Stimulated activated naive CD8-positive, alpha-beta T cell treated with anti-CD3 and anti-CD28 coated beads, Interleukin-15, amount 100 ng/mL, for 72 hours (primary cell): Measurements from ENCODE around the gene PIBF1.
"Not testable (repeated sequence)": the region's sequence is repeated elsewhere in the genome, so short reads cannot be mapped to it uniquely, and the experiment has no call there.

Experiments
- ATAC-seq: fragments of 150-1000 bp; cut with Tn5 transposase; 2 replicates; pipeline ENCODE4 v1.10.0; 2021; ENCODE audit warnings: mild to moderate bottlenecking, moderate library complexity
- DNase-seq, 2 donors: peaks; one replicate each; pipeline ENCODE4 v3.0.0; 2021 to 2022
- H3K27ac Mint-ChIP-seq, 2 donors: one replicate each; pipeline ENCODE4 v1.8.0; 2022; ENCODE audit warnings: mild to moderate bottlenecking in 2 of 2, mixed read lengths in 2 of 2, moderate library complexity in 2 of 2
- H3K27me3 Mint-ChIP-seq: one replicate; pipeline ENCODE4 v1.8.0; 2022; ENCODE audit warnings: mixed read lengths
- H3K4me1 Mint-ChIP-seq: one replicate; pipeline ENCODE4 v1.8.0; 2022; ENCODE audit warnings: mild to moderate bottlenecking, mixed read lengths
- H3K4me3 Mint-ChIP-seq, 2 donors: one replicate each; pipeline ENCODE4 v1.8.0; 2022; ENCODE audit warnings: mild to moderate bottlenecking in 2 of 2, mixed read lengths in 2 of 2, moderate library complexity in 1 of 2
- H3K9me3 Mint-ChIP-seq, 2 donors: one replicate each; pipeline ENCODE4 v1.8.0; 2022; ENCODE audit warnings: mixed read lengths in 2 of 2

Gene PIBF1

DNA sequence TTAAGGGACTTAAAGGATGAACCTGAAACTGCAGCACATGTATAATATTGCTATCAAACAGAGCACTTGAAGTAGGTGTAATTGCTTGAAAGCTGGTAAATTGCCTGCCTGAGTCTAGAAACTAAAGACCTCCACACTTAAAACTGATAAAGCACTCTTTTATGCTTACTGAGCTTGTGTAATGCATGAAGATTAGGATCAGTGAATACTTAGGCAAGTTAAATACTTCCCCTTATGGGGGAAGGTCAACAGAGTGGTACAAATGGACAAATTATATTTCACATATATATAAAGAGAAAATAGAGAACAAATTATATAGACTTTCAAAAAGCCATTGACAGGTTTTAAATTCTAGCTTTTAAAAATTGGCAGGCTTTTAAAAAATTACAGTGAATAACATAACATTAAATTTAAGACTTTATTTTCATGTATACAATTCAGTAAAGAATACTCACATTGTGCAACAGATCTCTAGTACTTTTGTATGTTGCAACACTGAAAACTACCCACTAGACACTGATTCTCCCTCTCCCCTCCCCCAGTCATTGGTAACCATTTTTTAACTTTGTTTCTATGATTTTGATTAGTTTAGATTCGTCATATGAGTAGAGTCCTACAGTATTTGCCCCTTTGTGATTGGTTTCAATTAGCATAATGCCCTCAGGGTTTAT lies 23.9 kb downstream of the PIBF1 start:
- H3K27ac Mint-ChIP-seq: no peak overlapping the region
- H3K27me3 Mint-ChIP-seq: no peaks in the 10 kb centered on the region
- no peak overlapping the region for H3K4me3 Mint-ChIP-seq
- ATAC-seq (no peak), DNase-seq (no peak)
- no peaks in the 10 kb centered on the region for H3K9me3 Mint-ChIP-seq
- H3K4me1 Mint-ChIP-seq: no peaks in the 10 kb centered on the region

DNA sequence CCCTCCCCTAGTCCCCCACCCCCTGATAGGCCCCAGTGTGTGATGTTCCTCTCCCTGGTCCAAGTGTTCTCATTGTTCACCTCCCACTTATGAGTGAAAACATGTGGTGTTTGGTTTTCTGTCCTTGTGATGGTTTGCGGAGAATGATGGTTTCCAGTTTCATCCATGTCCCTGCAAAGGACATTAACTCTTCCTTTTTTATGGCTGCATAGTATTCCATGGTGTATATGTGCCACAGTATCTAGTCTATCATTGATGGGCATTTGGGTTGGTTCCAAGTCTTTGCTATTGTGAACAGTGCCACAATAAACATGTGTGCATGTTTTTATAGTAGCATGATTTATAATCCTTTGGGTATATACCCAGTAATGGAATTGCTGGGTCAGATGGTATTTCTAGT lies 24.6 kb downstream of the PIBF1 start:
- not testable (repeated sequence) for DNase-seq, H3K4me3 Mint-ChIP-seq

DNA sequence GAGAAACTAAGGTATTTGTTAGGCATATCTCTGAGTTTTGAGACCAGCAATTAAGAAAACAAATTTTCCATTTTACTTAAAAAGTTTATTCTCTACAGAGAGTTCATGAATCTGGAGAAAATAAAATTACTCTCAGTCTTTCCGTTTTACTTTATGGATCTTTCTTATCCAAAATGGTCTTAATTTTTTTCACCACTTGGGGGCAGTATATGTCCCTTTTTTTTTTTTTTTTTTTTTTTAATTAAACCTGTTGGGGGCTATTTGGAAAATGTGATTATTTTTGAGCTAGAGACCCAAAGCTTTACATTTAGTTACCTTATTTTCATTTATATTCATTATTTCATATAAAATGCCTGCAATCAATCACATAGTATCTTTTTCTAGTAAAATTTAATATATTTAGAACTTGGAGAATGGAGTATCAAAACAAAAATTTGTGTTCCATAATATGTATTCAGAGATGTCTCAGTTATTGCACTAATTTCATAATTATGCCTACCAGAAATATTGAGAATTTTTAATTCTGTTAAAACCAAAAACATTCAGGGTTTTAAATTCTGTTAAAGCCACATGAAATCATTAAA lies 27.1 kb downstream of the PIBF1 start:
- no peak overlapping the region for H3K4me3 Mint-ChIP-seq
- H3K27ac Mint-ChIP-seq: no peak overlapping the region
- ATAC-seq (no peak), DNase-seq (no peak)
- H3K4me1 Mint-ChIP-seq: no peaks in the 10 kb centered on the region
- no peaks in the 10 kb centered on the region for H3K9me3 Mint-ChIP-seq
- no peaks in the 10 kb centered on the region for H3K27me3 Mint-ChIP-seq

More for the DNA sequence above, 24.6 kb downstream of the PIBF1 start:
- H3K9me3 Mint-ChIP-seq, H3K4me1 Mint-ChIP-seq, H3K27ac Mint-ChIP-seq, H3K27me3 Mint-ChIP-seq, ATAC-seq: not testable (repeated sequence)

- no peaks in the 10 kb centered on the region for H3K4me1 Mint-ChIP-seq
- ATAC-seq (no peak), DNase-seq (no peak)
- H3K9me3 Mint-ChIP-seq: no peaks in the 10 kb centered on the region
- H3K27ac Mint-ChIP-seq: no peak overlapping the region
- no peak overlapping the region for H3K4me3 Mint-ChIP-seq
- no peaks in the 10 kb centered on the region for H3K27me3 Mint-ChIP-seq
Measured at GRCh38 chr13:72820156-72820897, 38.4 kb downstream of the PIBF1 start.

DNA sequence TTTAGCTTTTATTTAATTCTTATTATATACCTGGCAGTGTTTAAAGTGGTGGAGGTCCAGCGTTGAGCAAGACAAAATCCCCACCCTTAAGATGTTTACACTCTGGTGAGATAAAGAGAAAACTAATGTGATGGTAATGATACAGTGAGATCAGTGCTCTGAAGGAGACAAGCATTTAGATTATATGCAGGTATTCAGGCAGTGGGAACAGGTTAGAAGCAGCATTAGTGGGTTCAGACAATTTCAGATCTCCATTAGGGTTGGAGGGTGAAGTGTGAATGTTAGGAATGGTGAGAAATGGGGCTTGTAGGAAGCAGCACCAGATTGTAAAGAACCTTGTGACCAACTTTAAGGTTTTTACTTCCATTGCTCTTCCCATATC lies 39.0 kb downstream of the PIBF1 start:
- no peaks in the 10 kb centered on the region for H3K9me3 Mint-ChIP-seq
- peak overlapping the region in 1 of 2 donors; percentile 50 for H3K27ac Mint-ChIP-seq
- no peaks in the 10 kb centered on the region for H3K4me1 Mint-ChIP-seq
- DNase-seq: no peak
- H3K27me3 Mint-ChIP-seq: no peaks in the 10 kb centered on the region
- ATAC-seq: no peak
- no peak overlapping the region for H3K4me3 Mint-ChIP-seq

DNA sequence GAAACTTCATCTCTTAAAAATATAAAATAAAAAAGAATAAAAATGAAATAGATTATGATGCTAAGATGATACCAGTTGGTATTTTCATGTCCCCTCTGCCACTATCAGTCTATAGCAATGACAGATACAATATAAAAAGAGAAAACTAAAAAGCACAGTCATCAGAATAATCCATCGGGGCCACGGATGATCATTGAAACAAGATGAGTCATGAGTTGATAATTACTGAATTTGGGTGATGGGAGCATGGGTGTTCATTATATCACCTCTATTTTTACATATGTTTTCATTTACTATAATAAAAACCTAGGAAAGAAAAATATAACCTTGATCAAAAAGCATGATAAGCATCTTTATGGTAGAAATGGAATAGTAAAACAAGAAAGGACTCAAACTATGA lies 41.1 kb downstream of the PIBF1 start:
- no peak overlapping the region for H3K4me3 Mint-ChIP-seq
- ATAC-seq: no peak
- no peaks in the 10 kb centered on the region for H3K9me3 Mint-ChIP-seq
- H3K27me3 Mint-ChIP-seq: no peaks in the 10 kb centered on the region
- H3K4me1 Mint-ChIP-seq: no peaks in the 10 kb centered on the region
- H3K27ac Mint-ChIP-seq: no peak overlapping the region
- no peak for DNase-seq

GRCh38 chr13:72823724-72824123 lies 41.8 kb downstream of the PIBF1 start:
- DNase-seq: no peak
- no peaks in the 10 kb centered on the region for H3K27me3 Mint-ChIP-seq
- no peak overlapping the region for H3K4me3 Mint-ChIP-seq
- ATAC-seq: no peak
- no peak overlapping the region for H3K27ac Mint-ChIP-seq
- no peaks in the 10 kb centered on the region for H3K9me3 Mint-ChIP-seq
- H3K4me1 Mint-ChIP-seq: peaks cover 4% of the 10 kb centered on the region

GRCh38 chr13:72834601-72835000 lies 52.7 kb downstream of the PIBF1 start:
- Mint-ChIP-seq H3K27me3 (no peaks in the 10 kb centered on the region), H3K9me3 (peaks cover 0 to 3% of the 10 kb centered on the region in 2 donors), H3K27ac (no peak overlapping the region), H3K4me3 (no peak overlapping the region), H3K4me1 (peaks cover 20% of the 10 kb centered on the region)
- no peak for DNase-seq
- no peak for ATAC-seq

DNA sequence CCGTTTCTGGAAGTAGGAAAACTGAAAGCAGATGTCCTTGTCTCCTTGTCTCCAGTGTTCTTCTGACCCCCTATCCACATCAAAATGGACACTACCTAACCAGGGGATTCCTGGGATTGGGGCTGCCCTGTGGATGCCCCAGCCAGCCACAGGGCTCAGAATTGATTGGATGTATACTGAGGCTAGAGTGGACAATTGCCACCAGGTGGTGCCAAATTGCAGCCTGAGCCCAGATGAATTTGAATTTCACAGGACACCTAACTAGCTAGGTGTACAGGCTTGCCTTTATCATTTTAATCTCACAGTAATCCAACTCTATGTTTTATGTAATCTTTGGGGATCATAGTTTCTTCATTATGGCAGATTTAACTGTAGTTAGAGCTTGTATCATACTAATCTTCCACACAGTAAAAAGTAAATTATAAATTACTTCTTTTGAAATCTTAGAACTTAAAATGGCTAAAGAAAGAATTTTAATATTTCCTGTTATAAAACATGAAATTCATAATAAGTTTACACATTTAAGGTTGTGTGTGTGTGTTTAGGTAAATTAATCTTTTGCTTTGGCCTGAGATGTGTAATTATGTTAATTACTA lies 58.0 kb downstream of the PIBF1 start:
- peak; percentile 15 to 34 for DNase-seq
- no peaks in the 10 kb centered on the region for H3K4me1 Mint-ChIP-seq

DNA sequence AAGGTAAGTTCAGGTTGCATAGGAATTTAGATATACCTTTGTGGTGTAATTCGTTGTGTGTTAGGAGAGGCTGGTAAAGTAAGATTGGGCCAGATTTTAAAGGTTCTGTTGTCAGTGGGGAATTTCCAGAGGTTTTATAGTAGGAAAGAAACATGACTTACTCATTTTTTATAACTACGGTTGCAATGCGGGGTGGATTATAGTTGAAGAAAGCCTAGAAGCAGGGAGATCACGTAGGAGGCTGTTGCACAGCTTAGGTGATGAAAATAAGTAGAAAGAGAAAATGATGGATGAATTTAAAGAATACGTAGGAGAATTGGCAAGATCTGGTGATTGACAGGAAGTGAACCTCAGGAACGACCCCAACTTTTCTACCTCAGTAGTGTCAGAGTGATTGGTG lies 61.1 kb downstream of the PIBF1 start:
- no peak for DNase-seq
- no peaks in the 10 kb centered on the region for H3K4me1 Mint-ChIP-seq
- no peaks in the 10 kb centered on the region for H3K27me3 Mint-ChIP-seq
- no peak overlapping the region for H3K27ac Mint-ChIP-seq
- no peak for ATAC-seq
- H3K9me3 Mint-ChIP-seq: no peaks in the 10 kb centered on the region
- no peak overlapping the region for H3K4me3 Mint-ChIP-seq

More for the DNA sequence above, 58.0 kb downstream of the PIBF1 start:
- peak; percentile 87 for ATAC-seq
- Mint-ChIP-seq H3K27me3 (no peaks in the 10 kb centered on the region), H3K4me3 (no peak overlapping the region), H3K9me3 (no peaks in the 10 kb centered on the region), H3K27ac (no peak overlapping the region)

DNA sequence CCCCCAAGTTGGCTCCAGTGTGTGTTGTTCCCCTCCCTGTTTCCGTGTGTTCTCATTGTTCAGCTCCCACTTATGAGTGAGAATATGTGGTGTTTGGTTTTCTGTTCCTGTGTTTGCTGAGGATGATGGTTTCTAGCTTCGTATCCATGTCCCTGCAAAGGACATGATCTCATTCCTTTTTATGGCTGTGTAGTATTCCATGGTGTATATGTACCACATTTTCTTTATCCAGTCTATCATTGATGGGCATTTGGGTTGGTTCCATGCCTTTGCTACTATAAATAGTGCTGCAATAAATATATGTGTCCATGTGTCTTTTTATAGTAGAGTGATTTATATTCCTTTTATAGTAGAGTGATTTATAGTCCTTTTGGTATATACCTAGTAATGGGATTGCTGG lies 63.2 kb downstream of the PIBF1 start:
- H3K4me1 Mint-ChIP-seq, H3K27ac Mint-ChIP-seq, DNase-seq, ATAC-seq, H3K27me3 Mint-ChIP-seq, H3K4me3 Mint-ChIP-seq, H3K9me3 Mint-ChIP-seq: not testable (repeated sequence)

- DNase-seq (no peak), ATAC-seq (no peak)
- Mint-ChIP-seq H3K27me3 (no peaks in the 10 kb centered on the region), H3K4me3 (no peak overlapping the region), H3K4me1 (no peaks in the 10 kb centered on the region), H3K9me3 (no peaks in the 10 kb centered on the region), H3K27ac (no peak overlapping the region)
Measured at GRCh38 chr13:72849571-72849970, 67.6 kb downstream of the PIBF1 start.

DNA sequence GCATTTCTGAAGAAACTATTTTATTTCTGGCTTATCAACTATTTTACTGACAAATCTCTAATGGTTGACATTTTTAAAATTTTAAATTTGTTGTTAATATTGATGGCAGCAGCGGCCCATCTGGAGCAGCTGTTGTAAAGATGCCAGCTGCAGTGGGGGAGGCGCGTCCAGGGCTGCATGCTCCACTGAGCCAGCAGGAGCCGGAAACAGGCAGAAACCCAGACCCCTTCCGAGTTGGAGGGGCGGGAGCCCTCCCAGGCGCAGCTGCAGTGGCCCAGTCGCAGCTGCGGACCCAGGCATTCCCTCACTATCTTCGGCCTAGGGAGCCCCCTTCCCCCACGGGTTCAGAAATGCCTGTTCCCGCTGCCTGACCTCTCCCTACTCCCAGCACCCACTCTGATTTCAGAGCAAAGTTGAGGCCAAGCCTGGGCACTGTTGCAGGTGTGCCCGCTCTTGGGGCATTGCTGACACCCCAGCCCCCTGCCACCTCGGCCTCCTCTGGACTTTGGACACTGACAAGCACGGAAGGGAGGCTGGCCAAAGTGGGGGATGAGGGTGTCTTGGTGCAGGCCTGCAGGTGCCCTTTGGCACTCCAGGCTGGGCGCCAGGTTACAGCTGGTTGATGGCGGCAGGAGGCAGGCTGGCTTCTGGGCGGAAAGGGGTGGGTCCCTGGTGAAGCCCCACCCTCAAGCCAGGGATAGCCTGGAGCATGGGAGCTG lies 69.2 kb downstream of the PIBF1 start:
- DNase-seq (no peak), ATAC-seq (no peak)
- Mint-ChIP-seq H3K4me1 (no peaks in the 10 kb centered on the region), H3K27me3 (no peaks in the 10 kb centered on the region), H3K4me3 (no peak overlapping the region), H3K27ac (no peak overlapping the region), H3K9me3 (no peaks in the 10 kb centered on the region)

DNA sequence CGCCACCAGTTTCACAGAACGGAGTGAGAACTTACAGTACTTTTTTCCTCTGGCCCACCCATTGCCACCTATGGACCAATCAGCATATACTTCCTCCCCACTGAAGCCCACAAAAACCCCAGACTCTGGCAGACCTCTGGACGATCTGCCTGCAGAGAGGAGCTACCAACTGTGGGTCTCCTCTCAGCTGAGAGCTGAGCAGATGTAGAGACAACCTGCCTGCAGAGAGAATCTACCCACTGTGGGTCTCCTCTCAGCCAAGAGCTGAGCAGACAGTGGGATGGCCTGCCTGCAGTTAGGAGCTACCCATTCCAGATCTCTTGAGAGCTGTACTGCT lies 69.7 kb downstream of the PIBF1 start:
- Mint-ChIP-seq H3K4me1 (no peaks in the 10 kb centered on the region), H3K9me3 (no peaks in the 10 kb centered on the region), H3K4me3 (no peak overlapping the region), H3K27me3 (no peaks in the 10 kb centered on the region), H3K27ac (no peak overlapping the region)
- ATAC-seq (no peak), DNase-seq (no peak)

DNA sequence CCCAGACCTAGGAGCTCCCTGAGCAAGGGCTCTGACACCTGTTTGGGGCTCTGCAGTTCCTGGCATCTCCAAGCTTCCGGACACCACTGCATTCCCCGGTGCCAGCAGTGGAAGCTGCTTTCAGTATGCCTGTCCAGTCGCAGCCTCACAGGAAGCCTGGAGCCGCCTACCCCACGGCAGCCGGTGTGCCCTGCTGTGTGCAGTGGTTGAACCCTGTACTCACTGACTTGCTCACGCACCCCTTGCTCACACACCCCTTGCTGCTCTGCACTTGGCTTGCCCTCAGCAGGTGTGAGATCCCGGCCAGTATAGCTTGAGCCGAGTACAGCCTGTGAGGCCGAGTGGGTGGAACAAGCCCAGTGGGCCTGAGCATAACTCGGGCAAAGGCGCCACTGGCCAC lies 70.3 kb downstream of the PIBF1 start:
- H3K9me3 Mint-ChIP-seq: no peaks in the 10 kb centered on the region
- H3K27me3 Mint-ChIP-seq: no peaks in the 10 kb centered on the region
- H3K4me1 Mint-ChIP-seq: no peaks in the 10 kb centered on the region
- ATAC-seq (no peak), DNase-seq (no peak)
- no peak overlapping the region for H3K4me3 Mint-ChIP-seq
- H3K27ac Mint-ChIP-seq: no peak overlapping the region

DNA sequence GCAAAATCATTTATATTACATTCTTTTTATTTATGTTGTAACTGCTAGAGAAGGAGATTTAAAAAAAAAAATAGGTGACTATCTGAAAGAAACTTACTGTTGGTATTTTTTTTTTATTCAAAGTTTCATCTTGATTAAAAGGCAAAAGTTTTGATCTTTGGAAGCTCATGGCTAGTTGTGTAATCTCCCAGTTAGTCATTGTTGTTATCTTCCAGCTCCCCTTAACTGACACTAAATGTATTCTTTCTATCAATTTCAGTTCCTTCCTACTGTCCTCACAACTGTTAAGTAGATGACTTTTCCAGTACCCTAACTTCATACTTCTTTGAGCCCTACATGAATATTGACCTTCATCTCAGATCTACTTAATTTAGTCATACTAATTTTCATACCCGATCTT lies 71.1 kb downstream of the PIBF1 start:
- no peak for ATAC-seq
- Mint-ChIP-seq H3K9me3 (no peaks in the 10 kb centered on the region), H3K4me3 (no peak overlapping the region), H3K27me3 (no peaks in the 10 kb centered on the region), H3K4me1 (no peaks in the 10 kb centered on the region), H3K27ac (no peak overlapping the region)
- no peak for DNase-seq
